Activated CD4-positive, alpha-beta T cell treated with anti-CD3 and anti-CD28 coated beads, Interleukin-2, amount 50 U/mL, for 48 hours (primary cell): ENCODE measurements around the gene RSPH3.
A peak's percentile ranks its signal among the peaks of the same experiment; 100 is the strongest.
"Not testable (repeated sequence)": the region's sequence is repeated elsewhere in the genome, so short reads cannot be mapped to it uniquely, and the experiment has no call there.

Experiments
- DNase-seq, 2 experiments: peaks; one replicate each; pipeline ENCODE4 v3.0.0-alpha.2; 2020

The RSPH3 gene

GRCh38 chr6:158970640-158971275 is 29.2 kb downstream of the RSPH3 start:
- no peak for DNase-seq

GRCh38 chr6:158969148-158969547 is 30.9 kb downstream of the RSPH3 start:
- no peak for DNase-seq

- no peak for DNase-seq
Observed at GRCh38 chr6:158963020-158963808, 36.8 kb downstream of the RSPH3 start.

GRCh38 chr6:158962371-158962770 is 37.6 kb downstream of the RSPH3 start:
- no peak for DNase-seq

- no peak for DNase-seq
Observed at GRCh38 chr6:158960026-158960425, 40.0 kb downstream of the RSPH3 start.

- DNase-seq = no peak
Observed at GRCh38 chr6:158959552-158959951, 40.5 kb downstream of the RSPH3 start.

GRCh38 chr6:158958504-158959386 is 41.3 kb downstream of the RSPH3 start:
- DNase-seq = no peak

- DNase-seq = no peak
Observed at GRCh38 chr6:158955255-158955654, 44.7 kb downstream of the RSPH3 start.

- no peak for DNase-seq
Observed at GRCh38 chr6:158954753-158955152, 45.2 kb downstream of the RSPH3 start.

- not testable (repeated sequence) for DNase-seq
Observed at GRCh38 chr6:158952011-158952410, 48.0 kb downstream of the RSPH3 start.

- DNase-seq = not testable (repeated sequence)
Observed at GRCh38 chr6:158951565-158951964, 48.4 kb downstream of the RSPH3 start.

GRCh38 chr6:158947284-158947683 is 52.7 kb downstream of the RSPH3 start:
- no peak for DNase-seq

- no peak for DNase-seq
Observed at GRCh38 chr6:158943380-158944032, 56.5 kb downstream of the RSPH3 start.

GRCh38 chr6:158942349-158942748 is 57.7 kb downstream of the RSPH3 start:
- DNase-seq = no peak

GRCh38 chr6:158941246-158941645 is 58.8 kb downstream of the RSPH3 start:
- no peak for DNase-seq

GRCh38 chr6:158939255-158940159 is 60.5 kb downstream of the RSPH3 start:
- DNase-seq = peak in 1 of 2 experiments; percentile 9

- DNase-seq = peak; percentile 37 to 47
Observed at GRCh38 chr6:158938811-158939254, 61.2 kb downstream of the RSPH3 start.

GRCh38 chr6:158938220-158938619 is 61.8 kb downstream of the RSPH3 start:
- DNase-seq = no peak

- no peak for DNase-seq
Observed at GRCh38 chr6:158934157-158934556, 65.8 kb downstream of the RSPH3 start.

- no peak for DNase-seq
Observed at GRCh38 chr6:158933079-158933595, 66.9 kb downstream of the RSPH3 start.

- no peak for DNase-seq
Observed at GRCh38 chr6:158928068-158928467, 71.9 kb downstream of the RSPH3 start.
